GM21717 (cell line): ENCODE results near the gene ATF4.
"Not testable (repeated sequence)": the region's sequence is repeated elsewhere in the genome, so short reads cannot be mapped to it uniquely, and the experiment has no call there.

ENCODE experiments used
- ATAC-seq: cut with Tn5 transposase; IDR thresholded peaks from one replicate; pipeline ENCODE4 v1.9.1; 2021; ENCODE audit warnings: mild to moderate bottlenecking, moderate library complexity; ENCODE audit not compliant: unreplicated experiment

The ATF4 gene

DNA sequence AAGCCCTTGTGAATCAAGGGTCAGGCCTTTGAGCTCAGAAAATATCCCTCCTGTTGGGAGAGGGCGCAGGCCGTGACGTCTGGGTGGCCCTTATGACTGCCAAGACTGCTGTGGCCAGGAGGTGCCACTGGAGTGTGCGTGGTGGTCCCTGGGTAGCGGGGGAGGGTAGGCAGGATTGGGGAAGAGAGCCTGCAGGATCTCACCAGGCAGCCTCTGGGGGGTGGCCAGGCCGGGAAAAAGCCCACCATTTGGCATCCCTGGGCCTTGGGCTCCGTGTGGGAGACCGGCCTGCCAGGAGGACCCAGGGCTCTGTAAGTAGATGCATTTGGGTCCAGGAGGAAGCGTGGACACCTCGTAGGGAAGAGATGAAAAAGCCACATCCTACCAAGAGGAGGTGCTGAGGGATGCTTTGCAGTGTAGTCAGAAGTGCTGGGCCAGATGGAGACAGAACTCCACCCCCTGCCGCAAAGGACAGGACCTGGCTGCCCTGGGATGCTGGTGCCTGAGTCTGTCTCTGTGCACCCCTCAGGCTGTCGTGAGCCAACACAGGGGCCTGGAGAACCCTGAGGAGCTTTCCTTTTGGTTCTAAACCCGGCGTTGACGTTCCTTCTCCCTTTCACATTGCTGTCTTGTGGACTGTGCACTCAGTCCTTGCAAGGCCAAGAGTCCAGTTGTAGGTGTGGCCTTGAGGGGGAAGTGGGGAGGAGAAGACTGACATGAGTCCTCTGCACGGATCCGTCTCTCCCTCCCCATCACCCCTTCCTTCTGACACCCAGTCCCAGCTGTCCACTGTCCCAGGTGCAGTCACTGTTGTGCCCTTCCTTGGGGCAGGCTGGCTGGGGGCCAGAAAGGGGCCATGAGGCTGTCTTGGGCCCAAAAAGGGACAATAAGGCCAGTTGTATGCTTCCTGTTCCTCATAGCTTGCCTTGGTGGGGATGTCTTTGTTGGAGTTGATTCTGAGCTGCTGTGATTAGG lies 31.0 kb upstream of the ATF4 start:
- ATAC-seq, result no peak

GRCh38 chr22:39490135-39490798 lies 30.1 kb upstream of the ATF4 start:
- peak; percentile 76 for ATAC-seq

DNA sequence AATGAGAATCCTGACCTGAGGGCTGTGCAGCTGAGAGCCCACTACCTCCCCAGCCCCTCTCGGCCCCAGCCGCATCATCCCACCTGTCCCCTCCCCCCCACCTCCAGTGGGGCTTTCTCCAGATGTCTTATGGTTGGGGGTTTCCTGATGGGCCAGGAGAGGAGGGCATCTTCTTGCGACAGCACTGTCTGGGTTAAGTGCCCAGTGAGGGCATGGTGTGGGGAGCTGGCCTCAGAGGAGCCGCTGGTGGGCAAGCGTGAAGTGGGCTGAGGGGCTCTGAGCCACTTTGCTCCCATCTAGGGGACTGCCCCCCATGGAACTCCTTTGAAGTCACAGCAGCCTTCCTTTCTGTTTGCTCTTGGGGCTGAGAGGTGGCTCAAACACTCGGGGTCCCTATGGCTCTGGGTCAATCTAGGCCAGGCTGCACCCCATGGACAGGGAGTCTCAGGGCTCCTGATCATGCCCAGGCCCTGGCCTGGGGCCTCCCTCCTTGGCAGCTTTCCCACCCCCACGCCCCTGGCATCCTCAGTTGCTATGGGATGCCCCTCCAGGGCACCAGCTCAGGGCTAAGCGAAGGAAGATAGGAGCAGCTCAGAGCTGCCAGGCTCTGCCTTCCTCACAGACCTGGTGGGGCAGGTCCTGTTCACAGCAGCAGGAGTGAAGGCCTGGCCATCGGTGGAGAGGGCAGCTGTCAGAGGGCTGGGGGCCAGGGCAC lies 29.2 kb upstream of the ATF4 start:
- no peak for ATAC-seq

- ATAC-seq, result no peak
Observed at GRCh38 chr22:39491696-39492095, 28.7 kb upstream of the ATF4 start.

GRCh38 chr22:39492186-39492585 lies 28.2 kb upstream of the ATF4 start:
- ATAC-seq, result no peak

DNA sequence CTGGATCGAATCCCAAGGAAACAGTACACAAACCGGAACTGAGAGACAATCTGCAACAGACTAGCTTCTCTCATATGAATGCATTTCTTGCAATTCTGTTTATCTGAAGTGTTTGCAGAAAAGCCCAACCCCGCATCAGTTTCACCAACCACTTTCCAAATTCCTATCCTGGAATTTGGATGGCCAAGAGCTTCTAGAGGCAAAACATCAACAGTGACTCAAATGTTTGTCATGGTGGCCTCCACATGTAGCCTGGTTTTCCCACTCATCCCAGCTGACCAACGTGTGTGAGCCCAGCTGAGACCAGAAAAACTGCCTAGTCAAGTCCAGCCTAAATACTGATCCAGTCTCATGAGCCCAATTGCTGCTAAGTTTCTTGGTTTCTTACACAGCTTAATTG lies 26.6 kb upstream of the ATF4 start:
- no peak for ATAC-seq

GRCh38 chr22:39494471-39495120 lies 25.8 kb upstream of the ATF4 start:
- no peak for ATAC-seq

DNA sequence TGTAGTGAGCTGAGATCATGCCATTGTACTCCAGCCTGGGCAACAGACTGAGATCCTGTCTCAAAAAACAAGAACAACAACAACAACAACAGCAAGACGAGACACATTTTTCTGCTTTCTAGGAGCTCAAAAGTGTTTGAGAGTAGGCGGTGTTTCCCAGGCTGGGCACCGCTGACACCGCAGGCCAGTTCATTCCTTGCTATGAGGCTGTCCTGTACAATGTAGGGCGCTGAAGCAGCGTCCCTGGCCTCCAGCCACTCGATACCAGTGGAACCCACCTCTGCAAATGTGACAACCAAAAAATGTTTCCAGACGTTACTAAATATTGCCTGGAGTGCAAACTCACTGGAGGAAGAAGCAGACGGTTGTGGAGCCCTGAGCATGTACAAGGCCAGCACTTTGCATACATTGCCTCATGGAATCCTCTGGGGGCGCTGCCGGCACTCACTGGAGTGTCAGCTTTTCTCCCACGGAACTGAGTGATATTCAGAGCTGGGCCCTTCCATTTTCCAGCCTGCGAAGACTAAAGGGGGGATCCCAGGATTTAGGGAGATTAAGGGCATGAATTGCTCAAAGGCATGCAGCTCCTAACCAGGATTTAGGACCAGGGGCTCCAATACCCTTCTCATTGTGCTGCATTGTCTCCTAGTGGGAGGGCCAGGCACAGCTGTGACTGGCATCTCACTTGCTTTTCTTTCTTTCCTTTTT lies 24.1 kb upstream of the ATF4 start:
- ATAC-seq, result no peak

DNA sequence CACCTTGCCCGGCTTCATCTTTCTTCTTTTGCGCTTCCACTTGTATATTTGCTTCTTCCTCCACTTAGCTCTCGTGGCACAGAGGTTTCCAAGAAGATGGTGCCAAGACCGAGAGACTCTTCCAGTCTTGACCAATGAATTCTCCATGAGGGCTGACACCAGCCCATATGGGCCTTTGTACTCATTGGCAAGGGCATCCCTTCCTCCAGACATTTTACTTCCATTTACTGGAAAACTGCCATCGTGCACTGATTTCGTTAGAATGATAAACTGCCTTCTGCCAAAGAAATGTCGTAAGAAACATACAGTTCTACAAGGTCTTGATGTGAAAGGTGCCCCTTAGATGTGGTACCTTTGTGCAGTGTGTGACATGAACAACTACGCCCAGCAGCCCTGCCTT lies 22.9 kb upstream of the ATF4 start:
- no peak for ATAC-seq

GRCh38 chr22:39498368-39498767 lies 22.0 kb upstream of the ATF4 start:
- no peak for ATAC-seq

DNA sequence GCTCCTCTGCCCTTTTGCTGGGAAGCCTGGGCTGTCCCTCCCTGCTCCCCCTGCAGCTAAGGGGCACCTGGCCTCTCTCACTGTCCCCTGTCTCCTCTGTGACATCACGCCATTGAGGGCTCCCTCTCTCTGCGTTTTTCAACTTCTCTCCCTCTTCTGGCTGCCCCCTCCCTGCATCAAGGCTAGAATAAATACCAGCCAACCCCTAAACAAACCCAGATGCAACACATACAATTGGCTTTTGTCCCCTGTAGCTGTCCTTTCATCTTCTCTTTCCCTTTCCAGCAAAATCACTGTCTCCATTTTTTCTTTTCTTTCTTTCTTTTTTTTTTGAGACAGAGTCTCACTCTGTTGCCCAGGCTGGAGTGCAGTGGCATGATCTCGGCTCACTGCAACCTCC lies 21.6 kb upstream of the ATF4 start:
- ATAC-seq, result no peak

DNA sequence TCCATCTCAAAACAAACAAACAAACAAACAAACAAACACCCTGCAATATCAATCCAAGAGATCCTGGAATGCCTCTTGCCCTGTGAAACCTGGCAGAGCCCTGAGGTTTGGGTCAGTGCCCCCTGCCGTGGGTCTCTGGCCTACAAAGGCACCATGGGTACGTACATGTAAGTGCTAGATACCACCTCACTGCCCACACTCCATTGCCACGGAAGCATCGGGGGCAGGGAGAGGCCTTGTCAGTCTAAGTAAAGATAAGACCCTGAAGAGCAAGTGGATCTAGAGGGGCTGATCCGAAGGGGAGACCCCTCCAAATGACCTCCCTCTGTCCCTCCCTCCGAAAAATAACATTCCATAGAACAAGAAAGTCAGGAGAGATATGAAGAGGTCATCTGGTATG lies 20.3 kb upstream of the ATF4 start:
- no peak for ATAC-seq

GRCh38 chr22:39501644-39502108 lies 18.7 kb upstream of the ATF4 start:
- ATAC-seq, result no peak

DNA sequence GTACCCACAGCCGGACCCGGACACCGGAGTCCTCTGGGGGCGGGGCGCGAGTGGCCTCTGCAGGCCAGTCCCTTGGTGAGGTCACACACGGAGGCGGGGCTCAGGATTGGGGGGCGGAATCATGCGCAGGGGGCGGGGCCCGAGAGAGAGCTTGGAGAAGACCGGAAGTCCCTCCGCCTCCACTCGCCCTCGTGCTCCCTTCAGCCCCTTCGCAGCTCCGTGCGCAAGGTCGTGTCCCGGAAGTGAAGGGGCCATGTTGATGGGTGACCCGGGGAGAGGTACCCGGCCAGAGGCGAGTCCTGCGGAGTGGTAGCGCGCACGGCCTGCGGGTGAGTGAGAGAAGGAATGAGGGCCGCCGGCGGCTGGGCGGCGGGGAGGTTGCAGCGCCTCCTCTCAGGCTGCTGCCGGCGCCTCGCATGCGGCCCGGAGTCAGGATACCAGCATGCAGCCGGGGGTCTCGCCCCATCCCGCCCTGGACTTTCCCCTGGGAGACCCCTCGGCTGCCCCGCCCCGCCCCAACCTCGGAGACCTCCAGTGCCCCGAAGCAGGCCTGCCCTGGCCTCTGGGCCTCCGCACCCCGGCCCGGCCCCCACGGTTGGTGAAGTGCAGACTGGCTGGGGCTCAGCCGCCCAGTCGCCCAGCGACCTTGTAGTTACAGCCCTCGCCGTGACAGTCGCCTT lies 18.1 kb upstream of the ATF4 start, which contains the start of gene MIEF1:
MIEF1 (plus strand) TSS at position 182 of the 680 bp plus-strand sequence. CDS start 9,005 bp downstream, outside the sequence.
- peak; percentile 82 for ATAC-seq

GRCh38 chr22:39502789-39503409 lies 17.5 kb upstream of the ATF4 start:
- no peak for ATAC-seq

DNA sequence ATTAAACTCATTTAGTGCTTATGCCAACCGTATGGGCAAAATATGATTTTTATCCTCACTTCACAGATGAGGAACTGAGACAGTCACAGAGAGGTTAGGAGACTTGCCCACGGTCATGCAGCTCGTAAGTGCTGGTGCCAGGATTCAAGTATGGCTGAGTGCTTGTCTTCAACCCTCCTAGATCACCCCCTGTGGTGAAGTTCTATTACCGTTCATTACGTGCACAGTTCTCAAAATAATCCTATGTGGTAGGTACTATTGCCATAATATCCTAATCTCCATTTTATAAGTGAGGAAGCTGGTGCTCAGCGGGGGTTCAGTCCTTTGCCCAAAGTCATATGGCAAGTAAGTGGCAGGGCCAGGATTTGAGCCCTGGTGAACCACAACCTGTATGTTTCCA lies 16.7 kb upstream of the ATF4 start:
- ATAC-seq, result no peak

- no peak for ATAC-seq
Observed at GRCh38 chr22:39504071-39504470, 16.3 kb upstream of the ATF4 start.

DNA sequence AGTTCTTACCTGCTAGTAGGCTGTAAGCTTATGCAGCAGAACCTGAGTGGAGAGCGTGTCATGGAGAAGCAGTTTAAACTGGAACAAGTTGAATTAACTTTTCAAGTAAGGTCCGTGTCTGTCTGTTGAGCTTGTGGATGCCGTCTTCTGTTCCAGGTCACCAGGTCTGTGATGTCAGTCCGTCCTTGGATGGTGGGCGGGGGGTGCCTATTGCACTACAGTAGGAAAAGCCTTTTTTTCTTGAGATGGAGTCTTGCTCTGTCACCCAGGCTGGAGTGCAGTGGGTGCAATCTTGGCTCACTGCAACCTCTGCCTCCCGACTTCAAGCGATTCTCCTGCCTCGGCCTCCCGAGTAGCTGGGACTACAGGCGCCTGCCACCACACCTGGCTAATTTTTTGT lies 13.3 kb upstream of the ATF4 start:
- ATAC-seq, result not testable (repeated sequence)

DNA sequence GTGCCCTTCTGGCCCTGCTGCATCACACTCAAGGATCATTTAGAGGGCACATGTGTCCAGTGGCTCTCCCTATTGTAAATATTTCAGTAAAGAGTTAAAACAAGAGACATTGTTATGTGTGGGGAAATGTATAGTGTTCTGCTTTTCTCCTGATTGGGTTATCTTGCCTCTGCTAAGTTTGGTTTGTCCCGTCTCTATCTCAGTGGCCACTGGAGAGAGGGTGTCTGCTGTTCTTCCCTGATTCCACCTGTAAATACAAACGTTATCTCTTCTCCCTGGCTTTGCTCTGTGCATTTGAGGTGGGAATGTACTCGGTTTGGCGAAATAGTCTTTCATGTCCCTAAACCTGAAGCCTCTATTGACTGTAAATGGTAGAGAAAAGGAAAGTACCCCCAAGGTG lies 12.0 kb upstream of the ATF4 start:
- no peak for ATAC-seq
